ENCODE measurements around the gene KPNA5. TPM values are rescaled to one million over a fixed set of nuclear protein-coding genes. Genes with fewer than 3 reads are reported as not detected.

Gene KPNA5
- total RNA-seq, 1 donor = 13.2 TPM

- H3K4me3 ChIP-seq (ENCODE audit: low read depth, low read length) = no peak overlapping the region
- TF ChIP-seq, protein P1, sequence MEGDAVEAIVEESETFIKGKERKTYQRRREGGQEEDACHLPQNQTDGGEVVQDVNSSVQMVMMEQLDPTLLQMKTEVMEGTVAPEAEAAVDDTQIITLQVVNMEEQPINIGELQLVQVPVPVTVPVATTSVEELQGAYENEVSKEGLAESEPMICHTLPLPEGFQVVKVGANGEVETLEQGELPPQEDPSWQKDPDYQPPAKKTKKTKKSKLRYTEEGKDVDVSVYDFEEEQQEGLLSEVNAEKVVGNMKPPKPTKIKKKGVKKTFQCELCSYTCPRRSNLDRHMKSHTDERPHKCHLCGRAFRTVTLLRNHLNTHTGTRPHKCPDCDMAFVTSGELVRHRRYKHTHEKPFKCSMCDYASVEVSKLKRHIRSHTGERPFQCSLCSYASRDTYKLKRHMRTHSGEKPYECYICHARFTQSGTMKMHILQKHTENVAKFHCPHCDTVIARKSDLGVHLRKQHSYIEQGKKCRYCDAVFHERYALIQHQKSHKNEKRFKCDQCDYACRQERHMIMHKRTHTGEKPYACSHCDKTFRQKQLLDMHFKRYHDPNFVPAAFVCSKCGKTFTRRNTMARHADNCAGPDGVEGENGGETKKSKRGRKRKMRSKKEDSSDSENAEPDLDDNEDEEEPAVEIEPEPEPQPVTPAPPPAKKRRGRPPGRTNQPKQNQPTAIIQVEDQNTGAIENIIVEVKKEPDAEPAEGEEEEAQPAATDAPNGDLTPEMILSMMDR (IDR thresholded peaks at IDR 0.05; ENCODE audit: insufficient read depth, low read length) = no peak
- DNase-seq (ENCODE audit: low read depth) = no peak
These were observed 91.4 kb downstream of the KPNA5 start for GRCh38 chr6:116772450-116772849.

GRCh38 chr6:116773886-116774285, 92.9 kb downstream of the KPNA5 start:
- TF ChIP-seq, protein P1 (IDR thresholded peaks at IDR 0.05; ENCODE audit: insufficient read depth, low read length) = no peak
- DNase-seq (ENCODE audit: low read depth) = no peak
- H3K4me3 ChIP-seq (ENCODE audit: low read depth, low read length) = no peak overlapping the region

DNA sequence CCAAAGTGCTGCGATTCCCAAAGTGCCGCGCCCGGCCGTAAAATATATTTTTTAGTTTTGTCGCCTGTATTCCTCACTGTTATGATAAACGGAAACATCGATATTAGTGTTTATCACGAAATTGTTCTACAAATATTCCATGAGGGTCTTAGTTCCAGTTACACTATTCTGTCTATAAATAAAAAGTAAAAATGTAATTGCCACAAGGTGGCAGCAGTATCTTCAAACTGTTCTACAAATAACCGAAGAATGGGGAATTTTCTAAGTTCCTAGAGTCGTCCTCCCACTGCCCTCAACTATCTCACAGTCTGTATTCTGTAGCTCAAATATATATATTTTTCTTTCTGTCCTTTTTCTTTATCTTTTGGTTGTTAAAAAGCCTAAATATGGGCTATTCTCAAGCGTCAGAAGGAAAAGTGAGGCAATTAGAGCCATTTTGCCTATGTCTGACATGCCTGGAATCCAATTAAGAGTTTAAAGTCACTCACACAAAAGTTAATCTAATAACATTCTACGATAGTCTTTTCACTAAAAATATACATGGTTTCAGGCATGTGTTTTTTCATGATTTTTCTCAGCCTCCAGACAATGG, 98.7 kb downstream of the KPNA5 start:
- no peak overlapping the region for H3K4me3 ChIP-seq (ENCODE audit: low read depth, low read length)
- DNase-seq (ENCODE audit: low read depth) = peak; percentile 55
- TF ChIP-seq, protein P1 (IDR thresholded peaks at IDR 0.05; ENCODE audit: insufficient read depth, low read length) = peak; percentile 39

DNA sequence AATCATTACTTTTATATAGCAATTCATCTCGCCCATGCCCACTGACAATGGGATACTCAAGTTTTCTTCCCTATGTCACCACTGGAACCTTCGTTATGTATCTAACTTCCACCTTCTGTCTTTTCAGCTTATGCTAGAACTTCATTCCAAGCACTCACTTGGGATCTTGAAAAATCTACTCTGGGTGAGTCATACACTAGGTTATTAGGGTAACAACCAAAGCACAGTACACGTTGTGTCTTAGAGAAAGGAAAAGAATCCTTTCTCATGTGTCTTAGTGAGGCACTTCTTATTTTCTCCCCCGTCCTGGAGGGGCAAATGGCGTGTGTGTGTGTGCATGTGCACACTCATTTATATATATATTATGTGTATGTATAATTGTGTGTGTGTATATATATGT, 102.8 kb downstream of the KPNA5 start:
- no peak overlapping the region for H3K4me3 ChIP-seq (ENCODE audit: low read depth, low read length)
- TF ChIP-seq, protein P1 (IDR thresholded peaks at IDR 0.05; ENCODE audit: insufficient read depth, low read length) = no peak
- DNase-seq (ENCODE audit: low read depth) = no peak

Other genes starting within 250 kb of the KPNA5 start
- gene CALHM6, start 219.8 kb upstream of the KPNA5 start, total RNA-seq (ENCODE audit: low replicate concordance) = 0.18 and 1.6 TPM in 2 replicates
- 6.8 and 8.2 TPM in 2 replicates for gene CALHM5, start 169.6 kb upstream of the KPNA5 start, total RNA-seq (ENCODE audit: low replicate concordance)
- gene TRAPPC3L, start 135.5 kb upstream of the KPNA5 start, total RNA-seq (ENCODE audit: low replicate concordance) = 0.45 TPM in 1 of 2 replicates, not detected in the other
- not detected in 2 replicates for gene CALHM4, start 127.5 kb upstream of the KPNA5 start, total RNA-seq (ENCODE audit: low replicate concordance)
- gene RWDD1, start 109.7 kb upstream of the KPNA5 start, total RNA-seq (ENCODE audit: low replicate concordance) = 66.9 and 76.7 TPM in 2 replicates
- gene RSPH4A, start 64.7 kb upstream of the KPNA5 start, total RNA-seq (ENCODE audit: low replicate concordance) = 0.54 and 0.82 TPM in 2 replicates
- gene ZUP1, start 12.4 kb upstream of the KPNA5 start, total RNA-seq (ENCODE audit: low replicate concordance) = 6.5 and 10.2 TPM in 2 replicates
- 1.6 TPM in 1 of 2 replicates, not detected in the other for gene FAM162B, start 84.5 kb downstream of the KPNA5 start, total RNA-seq (ENCODE audit: low replicate concordance)
- gene GPRC6A, start 147.9 kb downstream of the KPNA5 start, total RNA-seq (ENCODE audit: low replicate concordance) = not detected in 2 replicates
- gene RFX6, start 196.0 kb downstream of the KPNA5 start, total RNA-seq (ENCODE audit: low replicate concordance) = not detected in 2 replicates

Measured in fibroblast of the aortic adventitia (primary cell).